K562 (cell line): ENCODE measurements around the gene LILRA5. TPM values are rescaled to one million over a fixed set of nuclear protein-coding genes. Genes with fewer than 3 reads are reported as not detected.
A peak's percentile ranks its signal among the peaks of the same experiment; 100 is the strongest.

Source experiments
- ATAC-seq: fragments of 200-7000 bp; cut with Tn5 transposase; 3 replicates; pipeline ENCODE4 v1.9.1; 2020; ENCODE audit warnings: moderate library complexity
- BruUV-seq: library from RNA; stranded (reverse); fragments of 400-500 nt; replicated peaks from 2 replicates; lab custom pipeline; 2021; lab: Mats Ljungman, UMichigan
- CTCF ChIA-PET: fragments of 300-600 bp; formaldehyde crosslinking; extraction: SDS; loops from one replicate; lab custom pipeline; 2021; ENCODE audit warnings: low intra/inter-chr PET ratio; lab: Yijun Ruan, JAX
- POLR2A ChIA-PET: fragments of 300-600, 350-650 bp; sonication (Branson Sonifier 250); formaldehyde crosslinking; extraction: SDS; loops from one replicate; lab custom pipeline; 2021; ENCODE audit warnings: antibody characterized with exemption, inconsistent platforms; lab: Yijun Ruan, JAX
- DNase-seq, 4 experiments: peaks; one replicate each; pipeline versions ENCODE4 v3.0.0 to v3.0.0-alpha.2; 2011 to 2018; ENCODE audit warnings: low spot score in 3 of 4, mixed read lengths in 3 of 4; ENCODE audit errors: extremely low read depth in 1 of 4
- FAIRE-seq: peaks from 2 replicates; lab custom pipeline; 2011; peaks lifted over from hg19 to GRCh38; lab: Jason Lieb, UNC
- H2AFZ ChIP-seq: 2 replicates; pipeline ENCODE4 v1.6.0; 2011; ENCODE audit warnings: low read depth, low read length, control low read depth, inconsistent platforms
- H3K27ac ChIP-seq: fragments of 200-600 bp; 3 replicates; pipeline ENCODE4 v1.8.0; 2011; ENCODE audit warnings: low read depth, mild to moderate bottlenecking, control low read depth, inconsistent platforms, low read length, moderate library complexity, mixed read lengths; ENCODE audit errors: extremely low read depth
- H3K27me3 ChIP-seq, 2 experiments: fragments of 300-600 bp in 1 of 2; 2 replicates in 1 of 2; 3 replicates in 1 of 2; pipeline versions ENCODE4 v1.6.0 to v1.8.0; 2011; ENCODE audit warnings: inconsistent platforms in 2 of 2, low read length in 2 of 2, mild to moderate bottlenecking in 1 of 2, mixed read lengths in 1 of 2, moderate library complexity in 1 of 2; ENCODE audit not compliant: control insufficient read depth in 2 of 2, insufficient read depth in 2 of 2
- H3K36me3 ChIP-seq: fragments of 300-600 bp; 3 replicates; pipeline ENCODE4 v1.8.0; 2011; ENCODE audit warnings: mild to moderate bottlenecking, low read length, inconsistent platforms; ENCODE audit not compliant: control insufficient read depth, insufficient read depth
- H3K4me1 ChIP-seq, 2 experiments: fragments of 200-600 bp in 1 of 2; replicated peaks in 1 of 2; 2 replicates in 1 of 2; 3 replicates in 1 of 2; pipeline versions ENCODE4 v1.5.1 to v1.8.0; 2011; ENCODE audit warnings: inconsistent platforms in 2 of 2, low read length in 2 of 2, mild to moderate bottlenecking in 1 of 2, mixed read lengths in 1 of 2, moderate library complexity in 1 of 2; ENCODE audit not compliant: control insufficient read depth in 2 of 2, insufficient read depth in 2 of 2
- H3K4me2 ChIP-seq: 2 replicates; pipeline ENCODE4 v1.6.1; 2011; ENCODE audit warnings: low read length, control low read depth, inconsistent platforms, mixed read lengths; ENCODE audit not compliant: insufficient read depth
- H3K4me3 ChIP-seq: fragments of 200-600 bp; sonication (generic), shearing (Covaris generic); 2 replicates; pipeline ENCODE4 v1.5.1; 2016; ENCODE audit warnings: control low read depth, inconsistent platforms
- H3K79me2 ChIP-seq: fragments of 200-600 bp; 3 replicates; pipeline ENCODE4 v1.8.0; 2011; ENCODE audit warnings: low read length, inconsistent platforms; ENCODE audit not compliant: control insufficient read depth, insufficient read depth
- H3K9ac ChIP-seq, 2 experiments: 2 replicates each; pipeline versions ENCODE4 v1.6.0 to v1.6.1; 2011; ENCODE audit warnings: low read depth in 2 of 2, low read length in 2 of 2, control low read depth in 1 of 2, inconsistent platforms in 1 of 2, mild to moderate bottlenecking in 1 of 2, mixed read lengths in 1 of 2; ENCODE audit not compliant: insufficient read depth in 1 of 2
- H3K9me1 ChIP-seq: one replicate; pipeline ENCODE4 v1.6.0; 2011; ENCODE audit warnings: inconsistent platforms, mild to moderate bottlenecking, low read length, moderate library complexity; ENCODE audit not compliant: control insufficient read depth, insufficient read depth
- H3K9me3 ChIP-seq: replicated peaks from 2 replicates; pipeline ENCODE4 v1.5.1; 2011; ENCODE audit warnings: low read depth, low read length, inconsistent platforms; ENCODE audit not compliant: control insufficient read depth, insufficient read depth
- H4K20me1 ChIP-seq: replicated peaks from 2 replicates; pipeline ENCODE4 v1.6.1; 2011; ENCODE audit warnings: low read length, inconsistent platforms, mixed read lengths; ENCODE audit not compliant: control insufficient read depth, insufficient read depth
- DEAF1 ChIP-seq: fragments of 450-650 bp; formaldehyde crosslinking; IDR thresholded peaks from 2 replicates; pipeline ENCODE4 v1.4.0; 2020; ENCODE audit warnings: mild to moderate bottlenecking, moderate library complexity
- NFE2L1 ChIP-seq: fragments of 450-650 bp; IDR thresholded peaks from 2 replicates; pipeline ENCODE4 v1.6.1; 2016; ENCODE audit warnings: missing genetic modification characterization, low read depth, mild to moderate bottlenecking, missing compliant biosample characterization, moderate library complexity, borderline replicate concordance
- RAD21 ChIP-seq, 2 experiments: fragments of 250-450 bp in 1 of 2; fragments of 450-650 bp in 1 of 2; sonication (Bioruptor Pico) in 1 of 2; formaldehyde crosslinking in 1 of 2; IDR thresholded peaks in 1 of 2; conservative IDR thresholded peaks in 1 of 2; 2 replicates each; pipeline versions ENCODE4 v1.4.0 to v1.8.0; 2020 to 2022; ENCODE audit warnings: mild to moderate bottlenecking in 2 of 2, moderate library complexity in 1 of 2
- REST ChIP-seq, 2 experiments: fragments of 450-650 bp; formaldehyde crosslinking in 1 of 2; IDR thresholded peaks; 2 replicates each; pipeline versions ENCODE4 v1.4.0 to v1.6.1; 2014 to 2020; ENCODE audit warnings: mild to moderate bottlenecking in 2 of 2, borderline replicate concordance in 1 of 2, low read depth in 1 of 2
- TCF7L2 ChIP-seq: fragments of 150-350 bp; IDR thresholded peaks from 2 replicates; pipeline ENCODE4 v1.6.1; 2016; ENCODE audit warnings: low read depth, mild to moderate bottlenecking, low read length, moderate library complexity
- ZC3H8 ChIP-seq: fragments of 450-650 bp; IDR thresholded peaks from 2 replicates; pipeline ENCODE4 v1.6.1; 2017
- ZNF263 ChIP-seq: sonication (generic); formaldehyde crosslinking; IDR thresholded peaks from 2 replicates; pipeline ENCODE4 v1.8.0; 2022; ENCODE audit warnings: mild to moderate bottlenecking, missing genetic modification reagents, borderline replicate concordance
- ZNF280B ChIP-seq: fragments of 250-450 bp; sonication (Bioruptor Pico); IDR thresholded peaks from 2 replicates; pipeline ENCODE4 v1.5.1; 2021; ENCODE audit warnings: mild to moderate bottlenecking
- ZNF584 ChIP-seq: fragments of 200-800 bp; sonication (Bioruptor generic); IDR thresholded peaks from 2 replicates; pipeline ENCODE4 v1.6.1; 2016; ENCODE audit warnings: low read depth, mild to moderate bottlenecking, missing genetic modification characterization, missing compliant biosample characterization
- WGBS: fragments of 100-300 bp; shearing (Covaris generic); methylation state at CpG from one replicate; pipeline ENCODE4 v1.1.6; 2016; ENCODE audit warnings: low coverage, mixed read lengths; ENCODE audit not compliant: insufficient coverage; ENCODE audit errors: missing lambda C conversion rate; 5-methylcytosine and 5-hydroxymethylcytosine counted together
- in situ Hi-C: fragments of 300-500 bp; cut with MboI; formaldehyde crosslinking; loops from 4 replicates; pipeline ENCODE4 v1.15.0; 2018; ENCODE audit warnings: inconsistent platforms, mixed read lengths
- intact Hi-C: fragments of 100-400 bp; cut with micrococcal nuclease; formaldehyde crosslinking; loops from 2 replicates; pipeline ENCODE4 v1.14.2; 2022
- polyA plus RNA-seq, 8 experiments: library from polyadenylated mRNA; depleted of rRNA in 4 of 8; stranded (reverse) in 5 of 8; unstranded in 3 of 8; fragments of >200 nt; fragmentation: Nextera tagmentation in 2 of 8; fragmentation: Illumina TruSeq in 1 of 8; extraction: Ambion mirVana in 2 of 8; extraction: Trizol in 1 of 8; gene quantifications; 2 replicates each; pipeline versions ENCODE4 v1.2.1 to v1.2.3, GENCODE V29; 2011 to 2014; ENCODE audit warnings: inconsistent platforms in 1 of 8, missing spikeins in 1 of 8
- total RNA-seq, 7 experiments: library from RNA; depleted of rRNA in 6 of 7; stranded (reverse); fragments of >200 nt in 6 of 7; fragmentation: Illumina TruSeq in 2 of 7; extraction: Trizol in 2 of 7; gene quantifications; 2 replicates each; pipeline versions ENCODE4 v1.2.1 to v1.2.3, GENCODE V29; 2011 to 2021; ENCODE audit warnings: low replicate concordance in 1 of 7

The LILRA5 gene
- total and polyA plus RNA-seq, 9 of the 15 experiments (the other 6 are each of a cell fraction or from before 2014, with no cell fraction given), result not detected

- no peak overlapping the region for H3K4me3 ChIP-seq
- peaks cover 7 to 11% of the 10 kb centered on the region in 2 experiments; a peak in 4 of 5 replicates for H3K27me3 ChIP-seq
- H3K4me2 ChIP-seq, result no peak overlapping the region
- peak; percentile 85 for FAIRE-seq
- whole genome bisulfite sequencing, result 0% methylated on average over 4 of the region's 4 CpGs
- CTCF ChIA-PET, result interaction anchor here (0.6 to 1.5 kb wide), 2 partner anchors 20 to 66 kb away, joined by 3 to 7 read pairs; no protein-coding TSS in a partner anchor
- no peaks in the 10 kb centered on the region for H3K9me3 ChIP-seq
- no peak overlapping the region for H2AFZ ChIP-seq
- ATAC-seq, result peak; percentile 85
- H3K36me3 ChIP-seq, result no peaks in the 10 kb centered on the region
- no TSS peak for BruUV-seq
- H3K9me1 ChIP-seq, result no peaks in the 10 kb centered on the region
- in situ Hi-C loops, result no loop called here
- POLR2A ChIA-PET, result interaction anchor here (1.0 kb wide), 1 partner anchor 12 kb away, joined by 3 read pairs; no protein-coding TSS in a partner anchor
- H3K9ac ChIP-seq, result no peak overlapping the region
- H3K4me1 ChIP-seq, result no peaks in the 10 kb centered on the region
- no peak overlapping the region for H3K27ac ChIP-seq
- intact Hi-C loops, result loop anchor here (2.0 kb wide), 2 partner anchors 30 to 66 kb away; no protein-coding TSS in a partner anchor
- H3K79me2 ChIP-seq, result no peaks in the 10 kb centered on the region
- DNase-seq, result peak; percentile 55 to 71 (median 64)
- no peaks in the 10 kb centered on the region for H4K20me1 ChIP-seq
- no peak for TF ChIP-seq TCF7L2
- TF ChIP-seq NFE2L1 (tag), result no peak
- peak; percentile 46; the same call in 1 of the 2 replicates for TF ChIP-seq DEAF1
- TF ChIP-seq ZC3H8, result no peak
- no peak for TF ChIP-seq ZNF263 (CRISPR knock-in tag)
- no peak for TF ChIP-seq ZNF280B (CRISPR knock-in tag)
- peak; percentile 48; the same call in 1 of the 2 replicates for TF ChIP-seq REST (IDR thresholded peaks at IDR 0.05; ENCODE audit: borderline replicate concordance)
- no peak for TF ChIP-seq REST (CRISPR knock-in tag; IDR thresholded peaks at IDR 0.05; ENCODE audit: low read depth)
- TF ChIP-seq ZNF584 (CRISPR knock-in tag), result no peak
- peak; percentile 58 to 66 for TF ChIP-seq RAD21 (CRISPR knock-in tag; conservative IDR thresholded peaks at IDR 0.05 in 1 of 2, IDR thresholded peaks at IDR 0.05 in 1 of 2)
Observed at GRCh38 chr19:54325194-54325621, 12.2 kb upstream of the LILRA5 start.
